Activated naive CD4-positive, alpha-beta T cell (primary cell): ENCODE results near the gene COPE.
"Not testable (repeated sequence)": the region's sequence is repeated elsewhere in the genome, so short reads cannot be mapped to it uniquely, and the experiment has no call there.

Experiments
- DNase-seq, 4 experiments: peaks; one replicate each; lab custom pipeline; 2025; lab: John Stamatoyannopoulos, UW

Gene COPE

DNA sequence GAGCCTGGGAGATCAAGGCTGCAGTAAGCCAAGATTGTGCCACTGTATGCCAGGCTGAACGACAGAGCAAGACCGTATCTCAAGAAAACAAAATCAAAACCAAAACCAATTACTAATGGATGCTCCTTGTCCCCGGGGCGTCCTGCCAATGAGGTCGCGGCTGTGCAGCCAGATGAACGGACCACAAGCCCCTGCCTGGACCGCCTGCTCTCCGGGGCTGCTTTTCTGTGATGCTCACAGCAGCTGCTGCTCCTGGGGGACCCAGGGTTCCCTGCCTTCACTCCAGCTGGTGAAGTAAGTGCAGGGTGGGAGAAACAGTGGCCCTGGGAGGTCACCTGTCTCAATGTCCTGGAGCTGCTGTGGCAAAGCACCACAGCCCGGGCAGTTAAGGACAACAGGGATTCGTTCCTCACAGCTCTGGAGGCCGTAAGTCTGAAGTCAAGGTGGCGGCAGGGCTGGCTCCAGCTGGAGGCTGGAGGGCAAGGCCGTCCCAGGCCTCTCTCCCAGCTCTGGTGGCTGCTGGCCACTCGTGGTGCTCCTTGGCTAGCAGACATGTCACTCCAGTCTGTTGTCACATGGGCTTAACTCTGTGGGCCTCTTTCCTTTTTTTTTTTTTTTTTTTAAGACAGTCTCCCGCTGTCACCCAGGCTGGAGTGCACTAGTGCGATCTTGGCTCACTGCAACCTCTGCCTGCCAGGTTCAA is 10.1 kb downstream of the COPE start:
- DNase-seq, result no peak

DNA sequence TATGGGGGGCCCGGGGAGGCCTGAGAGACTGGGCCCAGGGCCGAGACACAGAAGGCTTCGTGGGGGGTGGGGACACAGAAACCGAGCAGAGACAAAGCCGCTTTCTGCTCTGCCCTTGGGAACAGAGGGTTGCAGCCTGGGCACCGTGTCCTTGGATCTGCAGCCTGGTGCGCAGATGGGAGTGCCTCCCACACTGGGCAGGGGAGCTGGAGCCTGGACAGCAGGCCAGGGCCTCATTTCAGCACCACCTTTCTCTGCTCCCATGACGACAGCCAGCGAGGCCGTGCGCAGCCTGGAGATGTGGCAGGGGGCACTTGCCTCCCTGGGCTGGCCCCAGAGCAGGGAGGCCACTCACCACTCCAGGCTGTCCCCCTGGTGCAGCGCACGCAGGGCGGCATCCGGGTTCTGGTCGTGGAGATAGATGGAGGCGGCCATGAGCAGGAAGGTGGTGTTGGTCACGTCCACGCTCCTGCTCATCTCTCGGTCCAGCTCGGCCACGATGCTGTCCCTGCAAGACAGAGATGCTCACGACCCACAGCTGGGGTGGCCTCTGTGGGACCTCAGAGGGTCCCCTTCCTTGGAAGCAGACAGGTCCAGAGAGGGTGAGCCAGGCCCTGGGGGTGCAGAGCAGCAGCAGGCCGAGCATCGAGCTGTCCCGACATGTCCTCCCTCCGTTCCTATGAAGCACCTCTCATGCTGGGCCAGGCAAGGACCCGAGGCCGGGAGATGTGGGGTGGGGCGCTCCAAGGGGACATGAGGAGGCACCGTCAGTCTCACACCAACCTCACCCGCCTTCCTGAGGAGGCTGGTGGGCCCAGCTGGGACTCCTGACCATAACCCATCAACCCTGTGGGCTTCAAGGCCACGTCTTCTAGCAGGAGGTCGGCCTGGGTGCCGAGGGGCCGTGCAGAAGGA is 12.3 kb downstream of the COPE start:
- no peak for DNase-seq

GRCh38 chr19:18905513-18906236 is 13.5 kb downstream of the COPE start:
- no peak for DNase-seq

GRCh38 chr19:18905058-18905456 is 14.1 kb downstream of the COPE start:
- no peak for DNase-seq

DNA sequence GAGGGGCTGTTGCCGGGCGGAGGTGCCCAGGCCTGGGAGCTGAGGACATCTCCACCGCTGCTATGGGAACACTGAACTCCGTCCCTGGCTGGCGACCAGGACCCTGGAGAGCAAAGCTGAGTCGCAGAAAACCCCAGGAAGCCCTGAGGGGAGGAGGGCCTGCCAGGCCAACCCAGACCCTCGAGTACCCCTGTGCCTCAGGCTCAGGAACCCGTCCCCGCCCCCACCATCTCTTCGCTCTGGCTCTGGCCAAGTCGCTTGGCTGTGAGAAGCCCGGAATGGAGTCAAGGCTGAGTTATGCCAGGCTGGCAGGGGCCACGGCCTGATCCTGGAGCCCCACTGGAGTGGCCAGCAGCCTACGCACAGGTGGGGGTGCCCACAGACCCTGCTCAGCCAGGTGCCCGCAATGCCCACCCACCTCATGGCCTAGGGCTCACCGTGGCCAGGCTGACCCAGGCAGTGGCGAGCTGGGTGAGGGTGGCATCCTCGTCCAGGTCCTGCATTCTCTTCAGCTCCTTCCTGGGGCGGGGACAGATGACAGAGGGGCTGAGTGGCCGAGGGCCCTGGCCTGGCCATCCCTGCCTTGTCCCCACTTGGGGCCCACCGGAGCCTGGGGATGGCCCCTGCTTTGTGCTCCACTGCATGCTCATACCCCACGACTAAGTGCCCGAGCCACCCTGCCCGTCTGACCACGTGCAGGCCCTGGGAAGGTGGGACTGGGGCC is 14.7 kb downstream of the COPE start:
- DNase-seq, result no peak

GRCh38 chr19:18903156-18904037 is 15.8 kb downstream of the COPE start:
- DNase-seq, result no peak

- not testable (repeated sequence) for DNase-seq
Observed at GRCh38 chr19:18902519-18902918, 16.7 kb downstream of the COPE start.

GRCh38 chr19:18901491-18901890 is 17.7 kb downstream of the COPE start:
- no peak for DNase-seq

- DNase-seq, result no peak
Observed at GRCh38 chr19:18900700-18901481, 18.3 kb downstream of the COPE start.

- DNase-seq, result no peak
Observed at GRCh38 chr19:18899624-18900560, 19.3 kb downstream of the COPE start.

GRCh38 chr19:18898607-18899408 is 20.4 kb downstream of the COPE start:
- no peak for DNase-seq

- DNase-seq, result no peak
Observed at GRCh38 chr19:18898081-18898606, 21.0 kb downstream of the COPE start.

GRCh38 chr19:18897094-18898029 is 21.8 kb downstream of the COPE start:
- DNase-seq, result no peak

- DNase-seq, result no peak
Observed at GRCh38 chr19:18896421-18896841, 22.8 kb downstream of the COPE start.

DNA sequence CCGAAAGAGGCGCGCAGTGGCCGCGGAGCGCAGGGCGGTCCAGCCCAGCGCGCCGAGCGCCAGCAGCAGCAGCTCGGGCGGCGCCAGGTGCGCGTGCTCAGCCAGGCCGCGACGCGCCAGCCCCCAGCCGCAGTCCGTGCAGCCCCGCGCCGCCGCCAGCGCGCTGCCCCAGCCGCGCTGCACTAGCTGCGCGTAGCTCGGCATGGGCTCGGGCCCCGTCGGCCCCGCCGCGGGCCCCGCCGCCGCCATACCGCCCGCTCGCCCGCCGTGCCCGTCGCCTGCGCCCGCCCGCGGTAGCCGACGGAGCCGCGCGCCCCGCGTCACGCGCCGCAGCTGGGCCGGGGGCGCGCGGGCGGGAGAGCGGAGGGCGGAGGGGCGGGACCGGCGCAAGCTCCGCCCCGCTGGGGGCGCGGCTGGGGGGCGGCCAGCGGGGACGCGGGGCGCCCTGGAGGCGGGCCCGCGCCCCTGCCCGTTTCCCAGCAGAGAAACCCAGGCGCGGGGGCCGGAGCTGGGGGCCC is 23.3 kb downstream of the COPE start, which contains the start of gene CERS1:
TSS of gene CERS1 (minus strand) at position 335 of the 518 bp plus-strand sequence. CDS start at position 249, 86 bp downstream.
- no peak for DNase-seq
